Measurements from ENCODE around the gene GRIN3B.

Gene GRIN3B

DNA sequence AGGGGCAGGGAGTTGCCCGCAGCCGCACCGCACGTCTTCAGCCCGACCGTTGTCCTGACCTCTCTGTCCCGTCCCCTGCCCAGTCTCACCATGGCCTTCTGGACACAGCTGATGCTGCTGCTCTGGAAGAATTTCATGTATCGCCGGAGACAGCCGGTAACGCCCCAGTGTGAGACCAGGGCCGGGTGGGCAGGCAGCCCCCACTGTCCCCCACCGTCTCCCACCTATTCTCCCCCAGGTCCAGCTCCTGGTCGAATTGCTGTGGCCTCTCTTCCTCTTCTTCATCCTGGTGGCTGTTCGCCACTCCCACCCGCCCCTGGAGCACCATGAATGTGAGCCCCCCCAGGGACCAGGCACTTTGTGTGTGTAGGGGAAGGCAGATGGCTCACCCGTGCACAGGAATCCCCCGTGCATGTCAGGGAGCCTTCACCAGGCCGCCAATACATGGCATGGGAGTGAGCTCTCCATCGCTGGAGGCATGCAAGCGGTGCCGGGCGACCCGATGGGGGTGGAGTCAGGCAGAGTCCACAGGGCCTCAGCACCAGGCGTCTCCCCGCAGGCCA lies 41.1 kb downstream of the GRIN3B start:
- peak overlapping the region; percentile 53 to 65 for H3K4me3 ChIP-seq (replicated peaks in 1 of 2; ENCODE audit: low read depth in 2 of 2, low read length in 2 of 2)
- TF ChIP-seq, protein P1, sequence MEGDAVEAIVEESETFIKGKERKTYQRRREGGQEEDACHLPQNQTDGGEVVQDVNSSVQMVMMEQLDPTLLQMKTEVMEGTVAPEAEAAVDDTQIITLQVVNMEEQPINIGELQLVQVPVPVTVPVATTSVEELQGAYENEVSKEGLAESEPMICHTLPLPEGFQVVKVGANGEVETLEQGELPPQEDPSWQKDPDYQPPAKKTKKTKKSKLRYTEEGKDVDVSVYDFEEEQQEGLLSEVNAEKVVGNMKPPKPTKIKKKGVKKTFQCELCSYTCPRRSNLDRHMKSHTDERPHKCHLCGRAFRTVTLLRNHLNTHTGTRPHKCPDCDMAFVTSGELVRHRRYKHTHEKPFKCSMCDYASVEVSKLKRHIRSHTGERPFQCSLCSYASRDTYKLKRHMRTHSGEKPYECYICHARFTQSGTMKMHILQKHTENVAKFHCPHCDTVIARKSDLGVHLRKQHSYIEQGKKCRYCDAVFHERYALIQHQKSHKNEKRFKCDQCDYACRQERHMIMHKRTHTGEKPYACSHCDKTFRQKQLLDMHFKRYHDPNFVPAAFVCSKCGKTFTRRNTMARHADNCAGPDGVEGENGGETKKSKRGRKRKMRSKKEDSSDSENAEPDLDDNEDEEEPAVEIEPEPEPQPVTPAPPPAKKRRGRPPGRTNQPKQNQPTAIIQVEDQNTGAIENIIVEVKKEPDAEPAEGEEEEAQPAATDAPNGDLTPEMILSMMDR (IDR thresholded peaks at IDR 0.05; ENCODE audit: low read depth, low read length) = no peak
- DNase-seq (ENCODE audit: low read depth in 2 of 2) = no peak

DNA sequence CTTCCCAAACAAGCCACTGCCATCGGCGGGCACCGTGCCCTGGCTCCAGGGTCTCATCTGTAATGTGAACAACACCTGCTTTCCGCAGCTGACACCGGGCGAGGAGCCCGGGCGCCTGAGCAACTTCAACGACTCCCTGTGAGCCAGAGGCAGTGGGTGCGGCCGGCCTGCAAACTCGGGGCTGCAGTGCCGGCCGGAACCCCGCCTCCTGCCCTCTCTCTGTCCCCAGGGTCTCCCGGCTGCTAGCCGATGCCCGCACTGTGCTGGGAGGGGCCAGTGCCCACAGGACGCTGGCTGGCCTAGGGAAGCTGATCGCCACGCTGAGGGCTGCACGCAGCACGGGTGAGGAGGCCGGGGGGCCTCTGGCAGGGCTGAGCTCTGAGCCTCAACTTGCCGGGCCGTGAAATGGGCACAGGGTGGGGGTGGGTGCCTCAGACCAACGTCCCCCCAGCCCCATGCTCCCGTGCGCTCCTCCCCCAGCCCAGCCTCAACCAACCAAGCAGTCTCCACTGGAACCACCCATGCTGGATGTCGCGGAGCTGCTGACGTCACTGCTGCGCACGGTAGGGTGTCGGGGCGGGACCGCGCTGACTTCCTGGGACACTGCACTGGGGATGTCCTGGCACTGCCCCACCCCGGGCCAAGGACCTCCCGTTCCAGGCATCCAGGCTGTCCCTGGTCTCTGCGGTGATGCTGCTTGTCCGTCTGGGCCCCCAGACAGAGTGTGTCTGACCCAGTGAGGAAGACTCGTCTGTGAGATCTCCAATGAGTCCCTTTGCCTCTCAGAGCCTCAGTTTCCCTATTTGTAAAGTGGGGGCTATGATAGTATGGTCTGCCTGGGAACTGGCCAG lies 41.8 kb downstream of the GRIN3B start:
- H3K4me3 ChIP-seq (replicated peaks in 1 of 2; ENCODE audit: low read depth in 2 of 2, low read length in 2 of 2) = no peak overlapping the region
- TF ChIP-seq, protein P1 (IDR thresholded peaks at IDR 0.05; ENCODE audit: low read depth, low read length) = no peak
- peak in 1 of 2 donors; percentile 50 for DNase-seq (ENCODE audit: low read depth in 2 of 2)

DNA sequence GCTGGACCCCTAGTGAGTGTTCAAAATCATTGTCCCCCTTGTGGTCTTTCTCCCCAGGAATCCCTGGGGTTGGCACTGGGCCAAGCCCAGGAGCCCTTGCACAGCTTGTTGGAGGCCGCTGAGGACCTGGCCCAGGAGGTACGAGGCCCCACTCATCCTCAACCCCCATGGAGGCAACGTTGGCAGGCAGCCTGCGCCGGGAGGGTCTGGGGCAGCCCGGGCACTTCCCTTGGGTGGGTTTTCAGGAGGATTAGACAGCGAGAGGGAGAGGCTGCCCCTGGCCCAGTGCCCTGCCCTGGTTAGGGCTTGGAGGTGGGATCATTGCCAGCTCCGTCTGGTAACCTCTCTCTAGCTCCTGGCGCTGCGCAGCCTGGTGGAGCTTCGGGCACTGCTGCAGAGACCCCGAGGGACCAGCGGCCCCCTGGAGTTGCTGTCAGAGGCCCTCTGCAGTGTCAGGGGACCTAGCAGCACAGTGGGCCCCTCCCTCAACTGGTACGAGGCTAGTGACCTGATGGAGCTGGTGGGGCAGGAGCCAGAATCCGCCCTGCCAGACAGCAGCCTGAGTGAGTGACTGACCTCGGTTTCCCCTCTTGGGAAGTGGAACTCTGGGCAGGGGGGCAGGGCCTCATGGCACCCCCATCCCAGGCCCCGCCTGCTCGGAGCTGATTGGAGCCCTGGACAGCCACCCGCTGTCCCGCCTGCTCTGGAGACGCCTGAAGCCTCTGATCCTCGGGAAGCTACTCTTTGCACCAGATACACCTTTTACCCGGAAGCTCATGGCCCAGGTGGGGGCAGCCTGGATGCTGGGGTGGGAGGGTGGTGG lies 42.7 kb downstream of the GRIN3B start:
- TF ChIP-seq, protein P1 (IDR thresholded peaks at IDR 0.05; ENCODE audit: low read depth, low read length) = no peak
- no peak overlapping the region for H3K4me3 ChIP-seq (replicated peaks in 1 of 2; ENCODE audit: low read depth in 2 of 2, low read length in 2 of 2)
- no peak for DNase-seq (ENCODE audit: low read depth in 2 of 2)

DNA sequence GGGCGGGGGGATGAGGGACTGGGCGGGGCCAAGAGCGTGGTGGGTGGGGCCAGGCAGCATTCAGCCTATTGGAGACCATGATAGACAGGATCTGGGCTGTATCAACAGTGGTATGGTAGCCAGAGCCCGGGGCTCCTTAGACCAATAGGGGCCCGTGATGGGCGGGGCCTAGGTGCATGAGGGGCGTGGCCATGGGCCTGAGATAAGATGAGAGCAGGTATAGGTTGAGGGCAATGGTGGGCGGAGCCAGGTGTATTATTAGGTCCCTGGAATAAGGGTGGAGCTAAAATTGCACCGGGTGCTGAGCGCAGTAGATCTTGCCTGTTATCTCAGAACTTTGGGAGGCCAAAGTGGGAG lies 45.0 kb downstream of the GRIN3B start:
- no peak overlapping the region for H3K4me3 ChIP-seq (replicated peaks in 1 of 2; ENCODE audit: low read depth in 2 of 2, low read length in 2 of 2)
- no peak for DNase-seq (ENCODE audit: low read depth in 2 of 2)
- TF ChIP-seq, protein P1 (IDR thresholded peaks at IDR 0.05; ENCODE audit: low read depth, low read length) = no peak

DNA sequence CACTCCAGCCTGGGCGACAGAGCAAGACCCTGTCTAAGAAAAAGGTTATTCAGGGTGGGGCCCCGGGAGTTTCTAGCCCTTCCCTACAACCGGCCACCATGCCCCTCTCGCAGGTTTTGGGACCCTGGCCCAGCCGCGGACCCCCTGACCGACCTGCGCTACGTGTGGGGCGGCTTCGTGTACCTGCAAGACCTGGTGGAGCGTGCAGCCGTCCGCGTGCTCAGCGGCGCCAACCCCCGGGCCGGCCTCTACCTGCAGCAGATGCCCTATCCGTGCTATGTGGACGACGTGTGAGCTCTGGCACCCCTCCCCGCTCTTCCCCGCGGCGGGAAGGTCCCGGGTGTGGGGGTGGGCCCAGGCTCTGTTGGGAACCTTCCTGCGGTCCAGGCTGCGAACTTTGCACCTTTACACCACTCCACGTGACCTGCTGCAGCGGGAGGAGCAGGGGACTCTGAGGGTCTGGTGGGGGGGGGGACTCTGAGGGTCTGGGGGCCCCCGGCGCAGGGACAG lies 46.0 kb downstream of the GRIN3B start:
- H3K4me3 ChIP-seq (replicated peaks in 1 of 2; ENCODE audit: low read depth in 2 of 2, low read length in 2 of 2) = no peak overlapping the region
- no peak for DNase-seq (ENCODE audit: low read depth in 2 of 2)
- TF ChIP-seq, protein P1 (IDR thresholded peaks at IDR 0.05; ENCODE audit: low read depth, low read length) = no peak

DNA sequence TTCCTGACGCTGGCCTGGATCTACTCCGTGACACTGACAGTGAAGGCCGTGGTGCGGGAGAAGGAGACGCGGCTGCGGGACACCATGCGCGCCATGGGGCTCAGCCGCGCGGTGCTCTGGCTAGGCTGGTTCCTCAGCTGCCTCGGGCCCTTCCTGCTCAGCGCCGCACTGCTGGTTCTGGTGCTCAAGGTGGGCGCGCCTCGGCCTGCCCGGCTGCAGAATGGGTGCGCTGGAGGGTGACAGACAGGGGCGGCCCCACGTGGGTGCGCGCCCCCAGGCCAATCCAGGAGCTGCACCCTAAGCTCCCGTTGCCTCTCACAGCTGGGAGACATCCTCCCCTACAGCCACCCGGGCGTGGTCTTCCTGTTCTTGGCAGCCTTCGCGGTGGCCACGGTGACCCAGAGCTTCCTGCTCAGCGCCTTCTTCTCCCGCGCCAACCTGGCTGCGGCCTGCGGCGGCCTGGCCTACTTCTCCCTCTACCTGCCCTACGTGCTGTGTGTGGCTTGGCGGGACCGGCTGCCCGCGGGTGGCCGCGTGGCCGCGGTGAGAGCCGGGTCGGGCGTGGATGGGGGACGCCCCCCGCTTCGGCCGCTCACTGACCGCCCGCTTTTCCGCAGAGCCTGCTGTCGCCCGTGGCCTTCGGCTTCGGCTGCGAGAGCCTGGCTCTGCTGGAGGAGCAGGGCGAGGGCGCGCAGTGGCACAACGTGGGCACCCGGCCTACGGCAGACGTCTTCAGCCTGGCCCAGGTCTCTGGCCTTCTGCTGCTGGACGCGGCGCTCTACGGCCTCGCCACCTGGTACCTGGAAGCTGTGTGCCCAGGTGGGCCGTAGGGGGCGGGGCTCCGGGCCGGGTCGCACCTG lies 46.8 kb downstream of the GRIN3B start:
- TF ChIP-seq, protein P1 (IDR thresholded peaks at IDR 0.05; ENCODE audit: low read depth, low read length) = no peak
- no peak overlapping the region for H3K4me3 ChIP-seq (replicated peaks in 1 of 2; ENCODE audit: low read depth in 2 of 2, low read length in 2 of 2)
- DNase-seq (ENCODE audit: low read depth in 2 of 2) = no peak
